Type B pancreatic cell (in vitro differentiated cells): Measurements from ENCODE around the gene POLR3GL. TPM values are rescaled to one million over a fixed set of nuclear protein-coding genes. Genes with fewer than 3 reads are reported as not detected.

Source experiments
- DNase-seq: peaks from one replicate; pipeline ENCODE4 v3.0.0; 2021; ENCODE audit warnings: mixed read lengths; ENCODE audit not compliant: unreplicated experiment; ENCODE audit errors: extremely low spot score
- H3K27ac Mint-ChIP-seq: 2 replicates; pipeline ENCODE4 v1.8.0; 2021; ENCODE audit warnings: mild to moderate bottlenecking, mixed read lengths
- H3K27me3 Mint-ChIP-seq: 2 replicates; pipeline ENCODE4 v1.8.0; 2021; ENCODE audit warnings: mixed read lengths
- H3K36me3 Mint-ChIP-seq: 2 replicates; pipeline ENCODE4 v1.8.0; 2021; ENCODE audit warnings: mixed read lengths
- H3K4me1 Mint-ChIP-seq: one replicate; pipeline ENCODE4 v1.8.0; 2021; ENCODE audit warnings: mixed read lengths; ENCODE audit not compliant: unreplicated experiment
- H3K4me3 Mint-ChIP-seq: 2 replicates; pipeline ENCODE4 v1.8.0; 2021; ENCODE audit warnings: mild to moderate bottlenecking, mixed read lengths
- H3K9me3 Mint-ChIP-seq: 2 replicates; pipeline ENCODE4 v1.8.0; 2021; ENCODE audit warnings: mixed read lengths
- total RNA-seq: library from RNA; stranded (reverse); gene quantifications from 2 replicates; pipeline ENCODE4 v1.2.1, GENCODE V29; 2021; ENCODE audit warnings: low replicate concordance
- TF ChIP-seq, protein P1 (sequence below): fragments of 200-600 bp; sonication (generic); conservative IDR thresholded peaks from 2 replicates; pipeline ENCODE4 v1.5.0; 2021; ENCODE audit warnings: antibody characterized with exemption, mild to moderate bottlenecking

Gene POLR3GL
- total RNA-seq, 1 donor from 2014 or later: 14.1 TPM

DNA sequence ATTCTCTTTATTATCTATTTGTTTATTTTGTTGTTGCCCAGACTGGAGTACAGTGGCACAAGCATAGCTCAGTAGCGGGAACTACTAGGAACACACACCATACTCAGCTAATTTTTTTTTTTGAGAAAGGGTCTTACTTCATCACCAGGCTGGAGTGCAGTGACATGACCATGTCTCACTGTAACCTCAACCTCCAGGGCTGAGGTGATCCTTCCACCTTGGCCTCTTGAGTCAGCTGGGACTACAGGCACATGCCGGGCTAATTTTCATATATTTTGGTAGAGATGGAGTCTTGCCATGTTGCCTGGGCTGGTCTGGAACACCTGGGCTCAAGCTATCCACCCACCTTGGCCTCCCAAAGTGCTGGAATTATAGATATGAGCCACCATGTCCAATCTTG, 37.2 kb downstream of the POLR3GL start:
- Mint-ChIP-seq H3K27me3 (no peaks in the 10 kb centered on the region), H3K4me1 (peaks cover 23% of the 10 kb centered on the region), H3K4me3 (no peak overlapping the region), H3K36me3 (no peaks in the 10 kb centered on the region), H3K27ac (no peak overlapping the region), H3K9me3 (no peaks in the 10 kb centered on the region)
- TF ChIP-seq, protein P1, sequence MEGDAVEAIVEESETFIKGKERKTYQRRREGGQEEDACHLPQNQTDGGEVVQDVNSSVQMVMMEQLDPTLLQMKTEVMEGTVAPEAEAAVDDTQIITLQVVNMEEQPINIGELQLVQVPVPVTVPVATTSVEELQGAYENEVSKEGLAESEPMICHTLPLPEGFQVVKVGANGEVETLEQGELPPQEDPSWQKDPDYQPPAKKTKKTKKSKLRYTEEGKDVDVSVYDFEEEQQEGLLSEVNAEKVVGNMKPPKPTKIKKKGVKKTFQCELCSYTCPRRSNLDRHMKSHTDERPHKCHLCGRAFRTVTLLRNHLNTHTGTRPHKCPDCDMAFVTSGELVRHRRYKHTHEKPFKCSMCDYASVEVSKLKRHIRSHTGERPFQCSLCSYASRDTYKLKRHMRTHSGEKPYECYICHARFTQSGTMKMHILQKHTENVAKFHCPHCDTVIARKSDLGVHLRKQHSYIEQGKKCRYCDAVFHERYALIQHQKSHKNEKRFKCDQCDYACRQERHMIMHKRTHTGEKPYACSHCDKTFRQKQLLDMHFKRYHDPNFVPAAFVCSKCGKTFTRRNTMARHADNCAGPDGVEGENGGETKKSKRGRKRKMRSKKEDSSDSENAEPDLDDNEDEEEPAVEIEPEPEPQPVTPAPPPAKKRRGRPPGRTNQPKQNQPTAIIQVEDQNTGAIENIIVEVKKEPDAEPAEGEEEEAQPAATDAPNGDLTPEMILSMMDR: no peak
- no peak for DNase-seq

DNA sequence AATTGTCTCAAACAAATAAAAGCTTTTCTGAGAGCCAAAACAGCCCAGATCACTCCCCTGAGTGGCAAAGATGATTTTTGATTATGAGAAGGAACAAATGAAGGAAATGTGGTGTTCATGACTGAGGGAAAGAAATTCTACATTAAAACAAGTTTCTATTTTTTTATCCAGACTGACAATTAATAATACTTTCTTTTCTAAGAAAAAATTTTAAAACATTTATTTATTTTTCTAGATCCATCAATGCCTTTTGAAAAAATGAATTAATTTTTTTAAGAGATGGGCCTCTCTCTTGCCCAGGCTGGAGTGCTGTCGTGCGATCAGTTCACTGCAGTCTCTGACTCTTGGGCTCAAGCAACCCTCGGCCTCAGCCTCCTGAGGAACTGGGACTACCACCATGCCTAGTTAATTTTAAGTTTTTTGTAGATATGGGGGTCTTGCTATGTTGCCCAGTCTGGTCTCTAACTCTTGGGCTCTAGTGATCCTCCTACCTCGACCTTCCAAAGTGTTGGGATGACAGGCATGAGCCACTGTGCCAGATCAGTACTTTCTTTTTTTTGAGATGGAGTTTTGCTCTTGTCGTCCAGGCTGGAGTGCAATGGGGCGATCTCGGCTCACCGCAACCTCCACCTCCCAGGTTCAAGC, 43.1 kb downstream of the POLR3GL start:
- no peak for DNase-seq
- H3K4me1 Mint-ChIP-seq: peaks cover 6% of the 10 kb centered on the region
- no peak overlapping the region for H3K4me3 Mint-ChIP-seq
- H3K36me3 Mint-ChIP-seq: no peaks in the 10 kb centered on the region
- peak overlapping the region; percentile 4 for H3K27ac Mint-ChIP-seq
- no peaks in the 10 kb centered on the region for H3K27me3 Mint-ChIP-seq
- no peaks in the 10 kb centered on the region for H3K9me3 Mint-ChIP-seq
- TF ChIP-seq, protein P1: no peak

DNA sequence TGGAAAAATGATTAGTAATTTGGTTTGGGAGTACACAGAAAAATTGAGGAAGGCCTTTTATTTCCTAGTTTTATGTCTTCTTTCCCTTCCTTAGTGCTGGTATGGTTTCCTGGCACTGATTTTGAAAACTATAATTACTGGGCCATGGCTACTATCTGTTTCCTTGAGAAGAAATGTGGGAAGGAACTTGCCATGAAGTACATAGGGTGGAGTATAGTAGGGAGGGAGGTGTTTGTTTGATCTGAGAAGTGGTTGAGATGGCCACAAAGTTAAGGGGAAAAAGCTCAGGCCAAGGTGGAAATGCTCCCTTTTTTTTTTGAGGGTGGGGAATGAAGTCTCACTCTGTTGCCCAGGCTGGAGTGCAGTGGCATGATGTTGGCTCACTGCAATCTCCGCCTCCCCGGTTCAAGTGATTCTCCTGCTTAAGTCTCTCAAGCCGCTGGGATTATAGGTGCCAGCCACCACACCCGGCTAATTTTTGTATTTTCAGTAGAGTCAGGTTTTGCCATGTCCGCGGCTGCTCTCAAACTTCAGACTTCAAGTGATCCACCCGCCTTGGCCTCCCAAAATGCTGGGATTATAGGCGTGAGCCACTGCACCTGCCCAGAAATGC, 45.7 kb downstream of the POLR3GL start:
- Mint-ChIP-seq H3K4me1 (peaks cover 14% of the 10 kb centered on the region), H3K27ac (no peak overlapping the region), H3K27me3 (peaks cover 12% of the 10 kb centered on the region), H3K36me3 (no peaks in the 10 kb centered on the region), H3K9me3 (no peaks in the 10 kb centered on the region), H3K4me3 (no peak overlapping the region)
- TF ChIP-seq, protein P1: no peak
- DNase-seq: no peak

DNA sequence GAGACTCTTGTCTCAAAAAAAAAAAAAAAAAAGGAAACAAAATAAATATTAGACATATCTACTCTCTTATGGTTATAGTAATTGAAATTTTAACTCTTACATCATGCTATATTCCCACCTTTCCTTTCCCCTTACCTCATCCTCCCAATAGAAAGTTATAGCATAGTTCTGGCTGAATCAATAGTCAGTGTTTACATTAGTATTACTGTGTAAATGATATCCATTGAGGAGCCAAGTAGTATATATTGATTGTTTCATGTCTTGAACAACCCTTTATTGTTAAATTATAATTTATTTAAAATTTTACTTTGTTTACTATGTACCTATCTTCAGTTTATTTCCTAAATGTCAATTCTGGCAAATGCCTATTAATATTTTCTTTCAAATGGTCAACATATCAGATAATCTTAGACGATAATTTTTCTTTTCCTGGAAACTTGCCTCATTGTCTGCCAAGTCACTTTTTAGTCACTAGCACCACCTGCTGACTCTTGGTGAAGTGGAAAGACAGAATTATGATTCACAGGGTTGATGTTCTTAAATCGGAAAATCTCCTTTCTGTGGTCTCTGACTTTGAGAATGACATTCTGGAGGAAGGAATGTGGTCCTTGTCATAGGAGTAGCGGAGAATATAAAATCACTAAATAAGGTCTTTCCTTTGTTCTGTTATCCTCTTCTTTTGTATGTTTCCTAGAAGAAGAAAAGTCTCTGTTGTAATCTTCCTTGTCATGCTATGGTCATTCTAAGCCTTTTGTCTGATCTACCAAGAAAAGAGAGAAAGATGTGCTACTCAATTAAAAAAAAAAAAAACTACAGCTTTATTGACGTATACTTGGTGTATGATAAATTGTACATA, 48.4 kb downstream of the POLR3GL start:
- Mint-ChIP-seq H3K4me1 (peaks cover 8% of the 10 kb centered on the region), H3K36me3 (no peaks in the 10 kb centered on the region), H3K4me3 (no peak overlapping the region), H3K27me3 (peaks cover 35% of the 10 kb centered on the region), H3K27ac (peak overlapping the region; percentile 6), H3K9me3 (no peaks in the 10 kb centered on the region)
- DNase-seq: no peak
- TF ChIP-seq, protein P1: peak; percentile 80

DNA sequence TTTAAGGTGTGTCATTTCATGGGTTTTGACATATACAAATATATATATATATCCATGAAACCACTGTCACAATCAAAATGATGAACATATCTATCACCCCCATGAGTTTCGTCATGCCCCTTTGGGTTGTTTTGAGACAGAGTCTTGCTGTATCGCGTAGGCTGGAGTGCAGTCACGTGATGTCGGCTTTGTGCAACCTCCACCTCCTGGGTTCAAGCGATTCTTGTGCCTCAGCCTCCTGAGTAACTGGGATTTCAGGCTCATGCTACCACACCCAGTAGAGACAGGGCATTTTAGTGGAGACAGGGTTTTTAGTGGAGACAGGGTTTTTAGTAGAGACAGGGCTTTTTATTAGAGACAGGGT, 49.1 kb downstream of the POLR3GL start:
- peaks cover 41% of the 10 kb centered on the region for H3K27me3 Mint-ChIP-seq
- peaks cover 8% of the 10 kb centered on the region for H3K4me1 Mint-ChIP-seq
- TF ChIP-seq, protein P1: no peak
- H3K9me3 Mint-ChIP-seq: no peaks in the 10 kb centered on the region
- DNase-seq: no peak
- no peak overlapping the region for H3K27ac Mint-ChIP-seq
- no peaks in the 10 kb centered on the region for H3K36me3 Mint-ChIP-seq
- H3K4me3 Mint-ChIP-seq: no peak overlapping the region
